ENCODE measurements around the gene SLC18A3. TPM values are rescaled to one million over a fixed set of nuclear protein-coding genes. Genes with fewer than 3 reads are reported as not detected.

Gene SLC18A3
- total RNA-seq, 1 donor from 2014 or later, result not detected

DNA sequence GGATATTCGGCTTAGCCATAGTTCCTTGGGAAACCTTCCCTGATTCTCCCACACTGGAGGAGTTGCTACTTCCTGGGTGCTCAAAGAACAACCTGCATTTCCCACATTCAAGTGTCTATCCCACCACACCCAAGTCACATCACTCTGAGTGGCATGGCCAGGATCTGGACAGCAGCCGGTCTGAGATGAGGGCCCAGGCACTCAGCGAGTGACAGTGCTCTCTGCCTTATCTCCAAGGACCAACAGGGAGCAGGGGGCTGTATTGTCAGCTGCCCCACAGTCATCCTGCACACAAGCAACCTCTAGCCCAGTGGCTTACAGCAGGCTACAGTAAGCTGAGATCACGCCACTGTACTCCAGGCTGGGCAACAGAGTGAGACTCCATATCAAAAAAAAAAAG is 16.1 kb upstream of the SLC18A3 start:
- H3K27me3 ChIP-seq (ENCODE audit: control insufficient read depth, insufficient read depth, low read length), result no peaks in the 10 kb centered on the region
- no peak for TF ChIP-seq CTCF (IDR thresholded peaks at IDR 0.05; ENCODE audit: insufficient read depth, low read length, severe bottlenecking)
- no peaks in the 10 kb centered on the region for H3K36me3 ChIP-seq (ENCODE audit: control insufficient read depth, insufficient read depth, low read length)
- FAIRE-seq (no peak), DNase-seq (ENCODE audit: low read depth) (no peak)
- H3K4me3 ChIP-seq (ENCODE audit: low read depth, low read length), result no peak overlapping the region

GRCh38 chr10:49594594-49594993 is 15.5 kb upstream of the SLC18A3 start:
- FAIRE-seq (no peak), DNase-seq (ENCODE audit: low read depth) (peak; percentile 50)
- H3K36me3 ChIP-seq (ENCODE audit: control insufficient read depth, insufficient read depth, low read length), result no peaks in the 10 kb centered on the region
- peak; percentile 82 for TF ChIP-seq CTCF (IDR thresholded peaks at IDR 0.05; ENCODE audit: insufficient read depth, low read length, severe bottlenecking)
- no peak overlapping the region for H3K4me3 ChIP-seq (ENCODE audit: low read depth, low read length)
- H3K27me3 ChIP-seq (ENCODE audit: control insufficient read depth, insufficient read depth, low read length), result no peaks in the 10 kb centered on the region

GRCh38 chr10:49595003-49595712 is 15.0 kb upstream of the SLC18A3 start:
- no peaks in the 10 kb centered on the region for H3K36me3 ChIP-seq (ENCODE audit: control insufficient read depth, insufficient read depth, low read length)
- no peak for FAIRE-seq
- no peak for DNase-seq (ENCODE audit: low read depth)
- H3K4me3 ChIP-seq (ENCODE audit: low read depth, low read length), result no peak overlapping the region
- no peak for TF ChIP-seq CTCF (IDR thresholded peaks at IDR 0.05; ENCODE audit: insufficient read depth, low read length, severe bottlenecking)
- H3K27me3 ChIP-seq (ENCODE audit: control insufficient read depth, insufficient read depth, low read length), result no peaks in the 10 kb centered on the region

GRCh38 chr10:49595713-49596492 is 14.2 kb upstream of the SLC18A3 start:
- no peaks in the 10 kb centered on the region for H3K36me3 ChIP-seq (ENCODE audit: control insufficient read depth, insufficient read depth, low read length)
- no peak overlapping the region for H3K4me3 ChIP-seq (ENCODE audit: low read depth, low read length)
- TF ChIP-seq CTCF (IDR thresholded peaks at IDR 0.05; ENCODE audit: insufficient read depth, low read length, severe bottlenecking), result no peak
- FAIRE-seq (no peak), DNase-seq (ENCODE audit: low read depth) (no peak)
- H3K27me3 ChIP-seq (ENCODE audit: control insufficient read depth, insufficient read depth, low read length), result no peaks in the 10 kb centered on the region

DNA sequence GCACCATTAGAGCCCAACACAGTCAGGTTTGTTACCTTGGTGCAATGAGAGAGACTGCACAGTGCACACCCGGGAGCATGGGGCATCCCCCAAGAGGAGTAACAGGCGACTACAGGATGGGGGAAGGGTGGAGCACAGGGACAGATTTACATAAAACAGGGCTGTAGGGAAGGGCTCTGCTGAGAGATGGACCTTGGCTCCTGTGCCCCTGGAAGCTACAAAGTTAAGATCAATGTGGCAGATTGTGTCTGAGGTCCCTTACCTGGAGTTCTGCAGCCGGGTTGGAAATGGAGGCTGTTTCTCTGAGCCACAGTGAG is 13.7 kb upstream of the SLC18A3 start:
- FAIRE-seq (no peak), DNase-seq (ENCODE audit: low read depth) (no peak)
- no peak overlapping the region for H3K4me3 ChIP-seq (ENCODE audit: low read depth, low read length)
- H3K36me3 ChIP-seq (ENCODE audit: control insufficient read depth, insufficient read depth, low read length), result no peaks in the 10 kb centered on the region
- no peaks in the 10 kb centered on the region for H3K27me3 ChIP-seq (ENCODE audit: control insufficient read depth, insufficient read depth, low read length)
- no peak for TF ChIP-seq CTCF (IDR thresholded peaks at IDR 0.05; ENCODE audit: insufficient read depth, low read length, severe bottlenecking)

Measured in bronchial epithelial cell (primary cell).